ENCODE measurements around the gene INAFM2. TPM values are rescaled to one million over a fixed set of nuclear protein-coding genes. Genes with fewer than 3 reads are reported as not detected.

INAFM2 gene
- polyA plus RNA-seq, 12 donors = 9.2 to 17.8 (median 13.6) TPM; not detected in 1

Other genes with a start within 250 kb of the INAFM2 start
- gene BMF, start 214.8 kb upstream of the INAFM2 start, polyA plus RNA-seq (ENCODE audit: insufficient read length in 12 of 12) = 10 to 100 TPM in 9 of 12 donors, 1 to 10 TPM in 2, not detected in 1; 8.9 to 19.7 (median 11.9) TPM
- 10 to 100 TPM in 10 of 12 donors, 1 to 10 TPM in 1, not detected in 1; 7.8 to 27.8 (median 16.0) TPM for gene BUB1B, start 162.6 kb upstream of the INAFM2 start, polyA plus RNA-seq (ENCODE audit: insufficient read length in 12 of 12)
- gene PAK6, start 84.6 kb upstream of the INAFM2 start, polyA plus RNA-seq (ENCODE audit: insufficient read length in 12 of 12) = 1 to 10 TPM in 3 of 12 donors, under 1 TPM in 7, not detected in 2; 0.15 to 8.2 (median 0.51) TPM
- under 1 TPM in 3 of 12 donors, not detected in 9; 0.14 to 0.45 (median 0.36) TPM for gene ANKRD63, start 40.6 kb upstream of the INAFM2 start, polyA plus RNA-seq (ENCODE audit: insufficient read length in 12 of 12)
- 10 to 100 TPM in 2 of 12 donors, 1 to 10 TPM in 9, not detected in 1; 5.2 to 36.6 (median 7.5) TPM for gene PLCB2, start 15.8 kb upstream of the INAFM2 start, polyA plus RNA-seq (ENCODE audit: insufficient read length in 12 of 12)
- 100 to 1,000 TPM in 1 of 12 donors, 10 to 100 TPM in 10, 1 to 10 TPM in 1; 7.4 to 119 (median 19.4) TPM for gene CCDC9B, start 17.2 kb downstream of the INAFM2 start, polyA plus RNA-seq (ENCODE audit: insufficient read length in 12 of 12)
- gene PHGR1, start 27.3 kb downstream of the INAFM2 start, polyA plus RNA-seq (ENCODE audit: insufficient read length in 12 of 12) = 100 to 1,000 TPM in 1 of 12 donors, under 1 TPM in 1, not detected in 10; 0.66 to 310 TPM
- gene DISP2, start 34.5 kb downstream of the INAFM2 start, polyA plus RNA-seq (ENCODE audit: insufficient read length in 12 of 12) = 1 to 10 TPM in 6 of 12 donors, under 1 TPM in 4, not detected in 2; 0.27 to 2.7 (median 1.1) TPM
- gene KNSTRN, start 59.0 kb downstream of the INAFM2 start, polyA plus RNA-seq (ENCODE audit: insufficient read length in 12 of 12) = 10 to 100 TPM in 11 of 12 donors, not detected in 1; 14.1 to 25.8 (median 19.8) TPM
- 10 to 100 TPM in 11 of 12 donors, not detected in 1; 43.8 to 68.7 (median 52.2) TPM for gene IVD, start 82.1 kb downstream of the INAFM2 start, polyA plus RNA-seq (ENCODE audit: insufficient read length in 12 of 12)
- gene BAHD1, start 117.3 kb downstream of the INAFM2 start, polyA plus RNA-seq (ENCODE audit: insufficient read length in 12 of 12) = 10 to 100 TPM in 11 of 12 donors, not detected in 1; 14.7 to 30.8 (median 20.5) TPM
- gene CHST14, start 147.3 kb downstream of the INAFM2 start, polyA plus RNA-seq (ENCODE audit: insufficient read length in 12 of 12) = 10 to 100 TPM in 11 of 12 donors, not detected in 1; 29.3 to 44.7 (median 34.1) TPM
- 10 to 100 TPM in 11 of 12 donors, not detected in 1; 15.4 to 23.5 (median 17.9) TPM for gene CCDC32, start 241.3 kb downstream of the INAFM2 start, polyA plus RNA-seq (ENCODE audit: insufficient read length in 12 of 12)
- 10 to 100 TPM in 1 of 12 donors, 1 to 10 TPM in 10, not detected in 1; 5.4 to 10.7 (median 7.4) TPM for gene RPUSD2, start 245.6 kb downstream of the INAFM2 start, polyA plus RNA-seq (ENCODE audit: insufficient read length in 12 of 12)

All from muscle of arm (tissue), 12 donors.